ENCODE results near the gene CAMK2A. TPM values are rescaled to one million over a fixed set of nuclear protein-coding genes. Genes with fewer than 3 reads are reported as not detected.

The CAMK2A gene
- total RNA-seq, 6 experiments from 2014 or later = 0.10 to 0.26 (median 0.23) TPM; not detected in 3

GRCh38 chr5:150297934-150298595, 8.5 kb upstream of the CAMK2A start:
- H3K4me1 ChIP-seq = peaks cover 0 to 10% (median 0%) of the 10 kb centered on the region in 4 donors
- no peak for DNase-seq
- intact Hi-C loops (cut with DNase I) = no loop called here

GRCh38 chr5:150297236-150297890, 7.8 kb upstream of the CAMK2A start:
- no peaks in the 10 kb centered on the region for H3K36me3 ChIP-seq
- H3K27ac ChIP-seq = no peak overlapping the region
- TF ChIP-seq POLR2A (IDR thresholded peaks at IDR 0.05) = no peak
- peak in 1 of 3 donors; percentile 37 for DNase-seq
- H3K4me1 ChIP-seq = peaks cover 0 to 3% (median 0%) of the 10 kb centered on the region in 4 donors
- 92% methylated on average over 7 of the region's 36 CpGs for WGBS (ENCODE audit: insufficient coverage, low coverage, low lambda C conversion rate, missing lambda C conversion rate)
- peaks cover 0 to 2% of the 10 kb centered on the region in 2 donors for H3K27me3 ChIP-seq
- intact Hi-C loops (cut with DNase I) = no loop called here
- H3K4me3 ChIP-seq = no peak overlapping the region
- H3K9me3 ChIP-seq = no peaks in the 10 kb centered on the region
- ATAC-seq = no peak

More at GRCh38 chr5:150297934-150298595, 8.5 kb upstream of the CAMK2A start:
- Histone ChIP-seq H3K36me3 (no peaks in the 10 kb centered on the region), H3K27ac (no peak overlapping the region), H3K27me3 (peaks cover 0 to 7% of the 10 kb centered on the region in 2 donors), H3K9me3 (no peaks in the 10 kb centered on the region), H3K4me3 (no peak overlapping the region)
- no peak for ATAC-seq
- 73% methylated on average over 3 of the region's 31 CpGs for WGBS (ENCODE audit: insufficient coverage, low coverage, low lambda C conversion rate, missing lambda C conversion rate)
- TF ChIP-seq POLR2A (IDR thresholded peaks at IDR 0.05) = no peak
- TF ChIP-seq, protein P1, sequence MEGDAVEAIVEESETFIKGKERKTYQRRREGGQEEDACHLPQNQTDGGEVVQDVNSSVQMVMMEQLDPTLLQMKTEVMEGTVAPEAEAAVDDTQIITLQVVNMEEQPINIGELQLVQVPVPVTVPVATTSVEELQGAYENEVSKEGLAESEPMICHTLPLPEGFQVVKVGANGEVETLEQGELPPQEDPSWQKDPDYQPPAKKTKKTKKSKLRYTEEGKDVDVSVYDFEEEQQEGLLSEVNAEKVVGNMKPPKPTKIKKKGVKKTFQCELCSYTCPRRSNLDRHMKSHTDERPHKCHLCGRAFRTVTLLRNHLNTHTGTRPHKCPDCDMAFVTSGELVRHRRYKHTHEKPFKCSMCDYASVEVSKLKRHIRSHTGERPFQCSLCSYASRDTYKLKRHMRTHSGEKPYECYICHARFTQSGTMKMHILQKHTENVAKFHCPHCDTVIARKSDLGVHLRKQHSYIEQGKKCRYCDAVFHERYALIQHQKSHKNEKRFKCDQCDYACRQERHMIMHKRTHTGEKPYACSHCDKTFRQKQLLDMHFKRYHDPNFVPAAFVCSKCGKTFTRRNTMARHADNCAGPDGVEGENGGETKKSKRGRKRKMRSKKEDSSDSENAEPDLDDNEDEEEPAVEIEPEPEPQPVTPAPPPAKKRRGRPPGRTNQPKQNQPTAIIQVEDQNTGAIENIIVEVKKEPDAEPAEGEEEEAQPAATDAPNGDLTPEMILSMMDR (IDR thresholded peaks at IDR 0.05) = no peak

DNA sequence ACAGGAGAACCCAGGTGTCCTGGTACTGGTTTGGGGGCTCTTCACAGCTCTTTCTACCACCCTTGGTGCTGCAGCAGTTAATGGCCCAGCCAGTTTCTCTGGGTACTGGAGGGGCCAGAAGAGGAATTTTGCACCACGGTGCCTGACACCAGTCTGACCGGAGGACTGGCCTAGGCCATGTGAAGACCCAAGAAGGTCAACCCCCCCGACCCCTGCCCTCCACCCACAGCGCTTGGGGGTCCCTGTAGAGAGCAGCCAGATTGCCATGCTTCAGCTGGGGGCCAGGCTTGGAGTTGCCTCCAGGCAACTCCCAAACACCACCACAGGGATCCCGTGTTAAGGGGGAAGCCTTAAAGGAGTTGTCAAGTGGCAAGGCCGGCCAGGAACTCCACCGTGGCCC, 6.9 kb upstream of the CAMK2A start:
- Histone ChIP-seq H3K4me3 (no peak overlapping the region), H3K27me3 (no peaks in the 10 kb centered on the region), H3K4me1 (no peaks in the 10 kb centered on the region), H3K9me3 (no peaks in the 10 kb centered on the region), H3K36me3 (no peaks in the 10 kb centered on the region), H3K27ac (no peak overlapping the region)
- intact Hi-C loops (cut with DNase I) = no loop called here
- no peak for ATAC-seq
- DNase-seq = peak in 1 of 3 donors; percentile 45
- 93% methylated on average over 3 of the region's 7 CpGs for WGBS (ENCODE audit: insufficient coverage, low coverage, low lambda C conversion rate, missing lambda C conversion rate)
- no peak for TF ChIP-seq POLR2A (IDR thresholded peaks at IDR 0.05)
- TF ChIP-seq, protein P1 (IDR thresholded peaks at IDR 0.05) = no peak

GRCh38 chr5:150295741-150296486, 6.3 kb upstream of the CAMK2A start:
- H3K27ac ChIP-seq = no peak overlapping the region
- intact Hi-C loops (cut with DNase I) = no loop called here
- DNase-seq = peak in 1 of 3 donors; percentile 37

More at GRCh38 chr5:150295741-150296486, 6.3 kb upstream of the CAMK2A start:
- no peaks in the 10 kb centered on the region for H3K36me3 ChIP-seq
- no peaks in the 10 kb centered on the region for H3K27me3 ChIP-seq
- no peaks in the 10 kb centered on the region for H3K9me3 ChIP-seq
- no peak for TF ChIP-seq POLR2A (IDR thresholded peaks at IDR 0.05)
- TF ChIP-seq, protein P1 (IDR thresholded peaks at IDR 0.05) = no peak
- H3K4me3 ChIP-seq = no peak overlapping the region
- no peaks in the 10 kb centered on the region for H3K4me1 ChIP-seq
- no peak for ATAC-seq
- 85% methylated on average over 13 of the region's 17 CpGs for WGBS (ENCODE audit: insufficient coverage, low coverage, low lambda C conversion rate, missing lambda C conversion rate)
